Amniotic stem cell (primary cell): Measurements from ENCODE around the gene HRH3.

Source experiments
- DNase-seq: peaks from one replicate; lab custom pipeline; 2025; lab: John Stamatoyannopoulos, UW

The HRH3 gene

GRCh38 chr20:62197801-62198200 is 22.3 kb downstream of the HRH3 start:
- DNase-seq, result no peak

GRCh38 chr20:62197311-62197710 is 22.8 kb downstream of the HRH3 start:
- no peak for DNase-seq

DNA sequence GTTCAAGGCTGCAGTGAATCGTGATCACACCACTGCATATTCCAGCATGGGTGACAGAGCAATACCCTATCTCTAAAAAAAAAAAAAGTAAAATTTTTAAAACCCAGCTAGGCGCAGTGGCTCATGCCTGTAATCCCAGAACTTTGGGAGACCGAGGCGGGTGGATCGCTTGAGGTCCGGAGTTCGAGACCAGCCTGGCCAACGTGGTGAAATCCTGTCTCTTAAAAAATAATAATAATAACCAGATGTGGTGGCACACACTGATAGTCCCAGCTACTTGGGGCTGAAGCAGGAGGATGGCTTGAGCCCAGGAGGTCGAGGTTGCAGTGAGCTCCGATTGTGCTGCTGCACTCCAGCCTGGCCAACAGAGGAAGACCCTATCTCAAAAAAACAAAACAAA is 23.8 kb downstream of the HRH3 start:
- no peak for DNase-seq

DNA sequence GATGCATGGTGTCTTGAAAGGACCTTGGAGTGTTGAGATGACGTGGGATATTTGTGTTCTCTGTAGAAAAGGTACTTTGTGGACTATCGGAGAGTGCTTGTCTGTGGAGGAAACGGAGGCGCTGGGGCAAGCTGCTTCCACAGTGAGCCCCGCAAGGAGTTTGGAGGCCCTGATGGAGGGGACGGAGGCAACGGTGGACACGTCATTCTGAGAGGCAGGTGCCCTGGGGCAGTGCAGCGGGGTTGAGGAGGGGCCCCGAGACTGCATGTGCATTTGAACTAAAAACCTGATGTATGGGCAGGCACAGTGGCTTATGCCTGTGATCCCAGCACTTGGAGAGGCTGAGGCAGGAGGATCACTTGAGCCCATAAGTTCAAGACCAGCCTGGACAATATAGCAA is 24.3 kb downstream of the HRH3 start:
- no peak for DNase-seq

- DNase-seq, result no peak
These were observed 25.0 kb downstream of the HRH3 start for GRCh38 chr20:62195075-62195405.

DNA sequence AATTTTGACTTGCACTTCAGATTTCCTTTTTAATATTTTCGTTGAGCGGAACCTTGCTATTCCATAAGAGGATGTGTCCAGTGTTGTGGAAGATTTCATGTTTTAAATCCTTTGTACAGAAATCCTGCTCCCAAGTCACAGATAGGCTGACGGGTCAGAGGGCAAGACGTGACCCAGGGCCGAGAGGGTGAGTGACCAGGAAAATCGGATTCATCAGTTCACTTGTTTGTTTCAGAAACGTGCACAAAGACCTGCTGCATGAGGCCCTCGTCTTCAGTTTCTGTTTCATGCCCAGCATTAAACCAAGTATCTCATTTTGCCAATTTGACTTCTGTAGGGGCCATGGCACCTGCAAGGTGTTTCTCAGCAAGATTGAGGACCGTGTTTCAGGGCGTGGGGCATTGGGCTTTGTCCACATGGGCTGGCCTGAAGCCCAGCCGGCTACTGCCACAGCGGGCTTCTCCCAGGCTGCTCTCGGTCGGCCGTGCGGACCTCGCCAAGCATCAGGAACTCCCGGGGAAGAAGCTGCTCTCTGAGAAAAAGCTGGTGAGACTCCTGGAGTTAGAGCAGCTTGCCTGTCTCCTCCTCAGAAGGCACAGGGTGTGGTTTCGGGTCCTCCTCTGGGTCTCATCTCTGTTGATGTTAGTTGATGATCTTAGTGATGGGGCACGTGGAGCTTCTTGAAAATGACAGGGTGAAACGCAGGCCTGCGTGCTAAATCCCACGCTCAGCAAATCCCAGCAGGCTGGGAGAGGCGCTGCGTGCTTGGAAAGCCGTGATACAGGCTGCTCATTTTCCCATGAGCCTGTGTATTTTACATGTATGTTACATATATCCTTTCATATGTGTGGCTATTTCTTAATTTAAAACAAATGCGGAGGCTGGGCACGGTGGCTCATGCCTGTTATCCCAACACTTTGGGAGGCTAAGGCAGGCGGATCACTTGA is 26.7 kb downstream of the HRH3 start:
- no peak for DNase-seq

DNA sequence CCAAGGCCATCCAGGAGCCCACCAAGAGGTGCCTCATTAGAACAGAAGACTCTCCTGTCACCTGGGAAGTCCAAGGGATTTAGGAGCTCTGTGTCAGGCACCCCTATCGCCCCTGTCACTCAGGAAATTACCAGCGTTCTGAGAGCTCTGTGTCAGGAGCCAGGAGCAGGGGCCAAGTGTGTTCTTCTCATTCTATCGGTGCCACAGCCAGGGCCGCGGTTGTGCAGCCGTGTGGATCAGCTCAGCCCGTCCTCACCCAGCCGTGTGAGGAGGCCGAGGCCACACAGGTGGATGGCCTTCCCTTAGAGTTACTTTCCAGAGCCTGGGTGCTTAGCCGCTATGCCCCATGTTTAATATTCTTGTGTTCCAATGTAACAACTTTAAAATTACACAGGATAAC is 27.4 kb downstream of the HRH3 start:
- no peak for DNase-seq

DNA sequence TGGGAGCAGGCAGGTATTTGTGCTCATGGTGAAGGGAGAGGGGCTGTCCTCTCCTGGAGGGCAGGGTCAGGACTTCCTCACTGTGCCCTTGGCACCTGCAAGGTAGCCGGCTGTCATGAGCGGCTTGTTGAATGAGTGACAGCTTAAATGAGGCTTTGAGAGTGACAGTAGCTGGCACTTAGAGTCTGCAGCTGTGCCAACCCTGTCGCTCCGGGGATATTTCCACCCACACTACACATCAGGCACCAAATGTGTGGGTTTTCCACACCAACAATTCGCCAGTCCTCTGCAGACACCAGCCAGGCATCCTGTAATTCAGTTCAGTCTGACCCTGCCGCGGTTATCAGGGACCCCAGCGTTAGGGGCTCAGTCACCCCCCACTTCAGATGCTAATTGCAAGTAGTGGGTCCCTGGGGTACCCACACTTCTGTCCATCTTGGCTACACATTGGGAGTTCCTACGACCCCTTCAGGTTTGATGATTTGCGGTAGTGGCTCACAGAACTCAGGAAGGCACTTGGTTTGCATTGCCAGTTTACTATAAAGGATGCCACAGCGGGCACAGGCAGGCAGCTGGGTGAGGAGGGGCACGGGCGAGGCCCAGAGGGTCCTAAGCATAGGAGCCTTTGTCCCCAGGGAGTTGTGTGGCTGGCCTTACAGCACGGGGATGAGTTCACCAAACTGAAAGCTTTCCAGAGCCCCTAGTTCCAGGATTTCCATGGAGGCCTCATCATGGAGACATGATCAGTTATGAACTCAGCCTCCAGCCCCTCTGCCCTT is 28.1 kb downstream of the HRH3 start:
- no peak for DNase-seq

- no peak for DNase-seq
These were observed 29.3 kb downstream of the HRH3 start for GRCh38 chr20:62190639-62191411.

DNA sequence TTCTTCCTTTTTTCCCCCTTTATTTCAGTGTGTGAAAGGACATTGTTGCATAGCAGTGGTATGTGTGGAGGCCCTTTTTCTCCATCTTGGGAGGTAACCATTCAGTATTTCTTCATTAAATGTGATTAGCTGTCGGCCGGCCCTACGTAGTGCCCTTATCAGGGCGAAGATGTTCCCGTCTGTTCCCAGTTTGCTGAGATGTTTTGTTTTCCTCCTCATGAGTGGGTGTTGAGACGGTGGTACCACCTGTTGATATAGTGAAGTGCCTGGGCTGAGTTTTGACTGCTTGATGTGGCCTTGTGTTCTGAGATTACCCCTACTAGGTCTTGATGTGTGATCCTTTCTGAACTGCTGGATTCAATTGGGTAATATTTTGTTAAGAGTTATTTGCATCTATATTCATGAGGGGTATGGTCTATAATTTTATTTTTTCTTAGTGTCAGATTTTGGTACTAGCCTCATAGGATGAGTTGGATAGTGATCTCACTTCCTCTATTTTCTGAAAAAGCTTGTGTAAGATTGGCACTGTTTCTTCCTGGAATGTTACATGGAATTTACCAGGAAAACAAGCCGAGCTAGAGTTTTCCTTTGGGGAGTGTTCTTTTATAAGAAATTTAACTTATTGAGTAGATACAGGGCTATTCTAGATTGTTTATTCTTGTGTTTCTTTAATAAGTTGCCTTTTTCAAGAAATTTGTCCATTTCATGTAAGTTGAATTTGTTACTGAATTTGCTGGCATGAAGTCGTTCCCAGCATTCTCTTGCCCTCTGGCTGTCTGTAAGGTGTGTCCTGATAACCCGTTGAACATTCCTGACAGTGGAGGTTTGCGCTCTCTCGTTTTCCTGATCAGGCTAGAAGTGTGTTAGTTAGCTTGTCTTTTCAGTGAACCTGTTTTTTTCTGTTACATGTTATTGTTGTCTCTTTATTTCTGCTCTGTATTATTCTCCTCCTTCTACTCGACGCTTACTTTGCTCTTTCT is 32.9 kb downstream of the HRH3 start:
- DNase-seq, result no peak

DNA sequence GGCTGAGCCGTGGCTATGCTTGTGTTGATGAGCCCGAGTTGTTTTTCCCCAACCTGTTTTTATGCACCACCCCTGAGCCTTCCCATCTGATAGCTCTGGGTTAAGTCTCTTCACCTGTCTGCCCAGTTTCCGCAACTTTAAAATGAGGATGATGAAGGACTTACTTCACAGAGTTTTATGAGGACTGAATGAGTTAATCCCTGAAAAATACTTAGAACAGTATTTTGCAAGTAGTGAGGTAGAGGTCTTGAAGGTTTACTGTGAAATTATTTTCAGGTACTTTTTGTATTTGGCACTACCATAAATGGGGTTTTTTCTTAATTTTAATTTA is 34.0 kb downstream of the HRH3 start:
- DNase-seq, result no peak

- DNase-seq, result no peak
These were observed 36.5 kb downstream of the HRH3 start for GRCh38 chr20:62183426-62184142.

DNA sequence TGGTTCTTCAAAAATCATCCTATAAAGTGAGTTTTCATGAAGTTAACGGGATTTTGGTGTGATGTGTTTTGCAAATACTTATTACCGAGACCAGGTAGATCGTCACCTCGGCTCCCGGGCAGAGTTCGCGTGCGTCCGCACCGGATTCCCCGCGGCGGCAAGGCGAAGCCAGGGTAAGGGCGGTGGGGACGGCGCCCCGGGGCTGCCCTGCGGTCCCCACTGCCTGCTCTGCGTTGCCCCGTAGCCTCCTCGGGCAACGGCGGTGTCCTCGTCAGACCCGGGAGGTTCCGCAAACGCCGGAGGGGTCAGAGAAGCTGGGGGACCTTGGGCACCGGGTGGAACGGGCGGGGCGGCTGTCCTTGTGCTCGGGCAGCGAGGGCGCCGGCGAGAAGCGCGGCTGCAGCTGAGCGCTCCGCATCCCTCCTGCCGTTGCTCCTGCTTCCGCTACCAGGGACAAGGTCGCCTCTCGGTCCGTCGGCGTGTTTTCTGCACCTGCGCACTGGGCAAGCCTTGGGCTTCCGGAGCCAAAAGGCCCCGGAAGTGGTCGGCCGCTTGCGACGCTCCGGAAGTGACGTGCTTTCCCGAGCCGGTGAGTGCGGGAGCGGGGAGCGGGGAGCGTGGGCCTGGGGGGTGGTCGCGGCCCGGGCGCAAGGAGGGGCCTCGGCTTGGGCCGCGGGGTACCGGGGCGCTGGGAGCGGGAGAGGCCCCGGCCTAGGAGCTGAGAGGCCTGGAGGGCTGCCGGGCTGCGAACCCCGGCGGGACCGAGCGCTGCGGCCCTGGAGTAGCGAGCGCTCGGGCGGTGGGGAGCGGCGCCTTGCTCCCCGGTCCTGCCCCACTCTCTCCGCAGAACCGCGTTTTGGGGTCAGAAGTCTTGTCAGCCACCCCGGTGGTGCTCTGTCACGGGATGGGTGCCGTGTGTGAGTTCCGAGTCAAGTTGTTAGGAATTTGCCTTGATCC is 37.3 kb downstream of the HRH3 start, which contains the start of gene MTG2:
Gene MTG2, plus strand, starts transcription at position 560 of the 957 bp plus-strand sequence. CDS start 10,393 bp downstream, outside the sequence.
- peak; percentile 94 for DNase-seq

GRCh38 chr20:62181808-62182207 is 38.3 kb downstream of the HRH3 start:
- no peak for DNase-seq

GRCh38 chr20:62179162-62179504 is 40.9 kb downstream of the HRH3 start:
- DNase-seq, result no peak

DNA sequence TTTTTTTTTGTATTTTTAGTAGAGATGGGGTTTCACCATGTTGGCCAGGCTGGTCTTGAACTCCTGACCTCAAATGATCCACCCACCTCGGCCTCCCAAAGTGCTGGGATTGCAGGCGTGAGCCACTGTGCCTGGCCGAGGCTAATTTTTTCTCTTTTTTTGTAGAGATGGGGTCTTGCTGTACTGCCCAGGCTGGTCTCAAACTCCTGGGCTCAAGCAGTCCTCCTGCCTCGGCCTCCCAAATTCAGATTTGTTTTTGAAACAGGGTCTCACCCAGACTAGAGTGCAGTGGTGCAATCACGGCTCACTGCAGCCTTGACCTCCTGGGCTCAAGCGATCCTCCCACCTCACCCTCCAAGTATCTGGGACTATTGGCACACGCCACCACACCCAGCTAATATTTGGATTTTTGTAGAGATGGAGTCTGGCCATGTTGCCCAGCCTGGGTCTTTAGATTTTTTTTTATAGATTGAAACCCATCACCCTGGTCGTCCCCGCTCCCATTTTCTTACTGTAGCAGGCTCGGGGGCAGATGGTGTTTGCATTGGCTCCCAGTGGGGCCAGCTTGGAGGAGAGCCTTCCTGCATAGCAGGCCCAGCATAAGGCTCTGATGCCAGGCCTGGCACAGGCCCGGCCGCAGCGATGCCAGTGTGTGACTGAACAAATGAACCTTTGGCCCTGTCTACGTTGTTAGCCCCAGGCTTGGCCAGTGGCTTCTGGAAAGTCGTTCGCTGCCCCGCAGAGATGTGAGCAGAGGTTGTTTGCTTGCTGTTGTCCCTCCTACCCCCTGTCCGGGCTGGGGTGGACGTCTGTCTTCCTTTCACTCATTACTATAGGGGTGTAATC is 41.5 kb downstream of the HRH3 start:
- no peak for DNase-seq

DNA sequence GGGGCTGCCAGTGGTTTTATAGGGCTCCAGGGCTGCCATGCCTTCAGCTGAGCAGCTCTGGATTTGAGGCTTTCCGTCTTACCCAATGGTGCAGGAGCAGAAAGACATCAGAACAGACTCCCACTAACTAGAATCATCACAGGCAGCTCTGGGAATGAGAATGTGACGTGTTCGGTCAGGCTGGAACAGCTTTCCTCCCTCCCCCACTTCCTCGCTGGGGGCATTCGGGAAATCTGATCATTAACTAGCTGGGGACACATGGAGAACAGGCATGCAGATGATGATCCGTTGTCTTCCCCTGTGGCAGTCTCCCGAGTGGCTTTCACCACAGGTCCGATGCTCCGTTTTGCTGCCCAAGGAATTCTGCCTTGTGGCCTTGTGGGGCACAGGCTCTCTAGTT is 42.8 kb downstream of the HRH3 start:
- no peak for DNase-seq

DNA sequence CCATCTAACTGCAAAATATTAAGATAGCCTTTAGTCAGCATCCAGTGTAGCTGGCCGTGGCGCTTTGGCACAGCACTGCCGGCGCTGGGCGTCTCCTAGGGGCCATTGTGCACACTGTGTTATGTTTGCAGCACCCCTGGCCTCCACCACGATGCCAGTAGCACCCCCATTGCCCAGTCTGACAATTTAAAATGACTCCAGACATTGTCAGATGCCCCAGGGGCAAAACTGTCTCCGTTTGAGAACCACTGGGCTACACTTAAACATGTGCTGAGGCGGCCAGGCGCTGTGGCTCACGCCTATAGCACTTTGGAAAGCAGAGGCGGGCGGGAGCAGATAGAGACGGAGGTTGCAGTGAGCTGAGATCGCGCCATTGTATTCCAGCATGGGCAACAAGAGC is 43.2 kb downstream of the HRH3 start:
- DNase-seq, result no peak

DNA sequence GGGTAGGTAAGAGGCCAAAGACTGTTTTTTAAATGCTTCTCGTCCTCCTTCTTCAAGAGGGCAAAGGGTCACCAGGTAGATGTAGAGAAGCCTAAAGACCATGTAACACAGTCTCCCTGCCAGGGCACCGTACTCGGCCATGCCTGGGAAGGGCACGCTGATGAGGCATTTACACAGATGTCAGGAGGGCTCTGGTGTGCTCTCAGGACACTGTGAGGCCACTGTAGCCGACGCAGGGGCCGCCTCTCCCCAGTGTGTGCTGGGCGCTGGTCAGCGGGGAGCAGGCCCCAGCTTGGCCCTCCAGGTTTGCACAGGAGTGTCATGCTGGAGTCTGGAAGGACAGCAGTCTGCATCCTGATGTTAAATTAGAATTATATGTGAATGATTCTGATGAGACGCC is 44.4 kb downstream of the HRH3 start:
- no peak for DNase-seq
